Right lobe of liver (tissue), 4 donors: Measurements from ENCODE around the gene SYVN1.

Experiments
- POLR2A ChIP-seq: fragments of 450-650 bp; IDR thresholded peaks from one replicate; pipeline ENCODE4 v1.6.1; 2017; ENCODE audit warnings: antibody characterized with exemption, mild to moderate bottlenecking
- TF ChIP-seq, protein P1 (sequence below), 4 donors: fragments of 200-600 bp in 3 of 4; fragments of 450-650 bp in 1 of 4; IDR thresholded peaks; one replicate each; pipeline versions ENCODE4 v1.5.1 to v1.8.0; 2016 to 2022; ENCODE audit warnings: antibody characterized with exemption in 4 of 4, mild to moderate bottlenecking in 2 of 4
- donor health status: DM: no; HTN: no; CAD: no.
- donor health status: DM: no; HTN: no; CAD: no.
- donor health status: DM: no; HTN: yes; CAD: no.

DNA sequence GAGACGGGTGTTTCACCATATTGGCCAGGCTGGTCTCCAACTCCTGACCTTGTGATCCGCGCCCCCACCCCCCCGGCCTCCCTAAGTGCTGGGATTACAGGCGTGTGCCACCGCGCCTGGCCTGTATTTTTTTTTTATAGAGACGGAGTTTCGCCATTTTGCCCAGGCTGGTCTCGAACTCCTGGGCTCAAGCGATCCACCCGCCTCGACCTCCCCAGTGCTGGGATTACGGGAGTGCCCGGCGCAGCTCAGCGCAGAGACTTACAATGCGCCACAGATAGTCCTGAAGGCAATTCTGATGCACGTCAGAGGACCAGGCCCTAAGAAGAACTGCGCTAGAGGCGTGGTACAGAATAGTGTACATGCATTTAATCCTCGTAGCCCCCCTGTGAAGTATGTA lies 38.9 kb downstream of the SYVN1 start:
- TF ChIP-seq POLR2A: no peak
- TF ChIP-seq, protein P1, sequence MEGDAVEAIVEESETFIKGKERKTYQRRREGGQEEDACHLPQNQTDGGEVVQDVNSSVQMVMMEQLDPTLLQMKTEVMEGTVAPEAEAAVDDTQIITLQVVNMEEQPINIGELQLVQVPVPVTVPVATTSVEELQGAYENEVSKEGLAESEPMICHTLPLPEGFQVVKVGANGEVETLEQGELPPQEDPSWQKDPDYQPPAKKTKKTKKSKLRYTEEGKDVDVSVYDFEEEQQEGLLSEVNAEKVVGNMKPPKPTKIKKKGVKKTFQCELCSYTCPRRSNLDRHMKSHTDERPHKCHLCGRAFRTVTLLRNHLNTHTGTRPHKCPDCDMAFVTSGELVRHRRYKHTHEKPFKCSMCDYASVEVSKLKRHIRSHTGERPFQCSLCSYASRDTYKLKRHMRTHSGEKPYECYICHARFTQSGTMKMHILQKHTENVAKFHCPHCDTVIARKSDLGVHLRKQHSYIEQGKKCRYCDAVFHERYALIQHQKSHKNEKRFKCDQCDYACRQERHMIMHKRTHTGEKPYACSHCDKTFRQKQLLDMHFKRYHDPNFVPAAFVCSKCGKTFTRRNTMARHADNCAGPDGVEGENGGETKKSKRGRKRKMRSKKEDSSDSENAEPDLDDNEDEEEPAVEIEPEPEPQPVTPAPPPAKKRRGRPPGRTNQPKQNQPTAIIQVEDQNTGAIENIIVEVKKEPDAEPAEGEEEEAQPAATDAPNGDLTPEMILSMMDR (IDR thresholded peaks at IDR 0.05): no peak
